Kidney capillary endothelial cell (primary cell): ENCODE measurements around the gene C22orf15.

Source experiments
- DNase-seq: peaks from one replicate; pipeline ENCODE4 v3.0.0-alpha.2; 2018; ENCODE audit warnings: low spot score

Gene C22orf15

GRCh38 chr22:23773483-23774113, 10.8 kb downstream of the C22orf15 start:
- DNase-seq: no peak

GRCh38 chr22:23774114-23774921, 11.5 kb downstream of the C22orf15 start:
- no peak for DNase-seq

- no peak for DNase-seq
Observed at GRCh38 chr22:23774922-23775436, 12.2 kb downstream of the C22orf15 start.

- no peak for DNase-seq
Observed at GRCh38 chr22:23775779-23776375, 13.1 kb downstream of the C22orf15 start.

- DNase-seq: no peak
Observed at GRCh38 chr22:23777776-23778576, 15.2 kb downstream of the C22orf15 start.

- DNase-seq: no peak
Observed at GRCh38 chr22:23778577-23778900, 15.7 kb downstream of the C22orf15 start.

- DNase-seq: no peak
Observed at GRCh38 chr22:23779083-23779482, 16.3 kb downstream of the C22orf15 start.

- no peak for DNase-seq
Observed at GRCh38 chr22:23779731-23780130, 16.9 kb downstream of the C22orf15 start.

- no peak for DNase-seq
Observed at GRCh38 chr22:23780146-23780748, 17.5 kb downstream of the C22orf15 start.

GRCh38 chr22:23781065-23781464, 18.3 kb downstream of the C22orf15 start:
- DNase-seq: no peak

GRCh38 chr22:23781511-23782183, 18.9 kb downstream of the C22orf15 start:
- DNase-seq: no peak

- DNase-seq: no peak
Observed at GRCh38 chr22:23782252-23782651, 19.5 kb downstream of the C22orf15 start.

- DNase-seq: no peak
Observed at GRCh38 chr22:23782703-23783102, 19.9 kb downstream of the C22orf15 start.

GRCh38 chr22:23783265-23784150, 20.7 kb downstream of the C22orf15 start:
- no peak for DNase-seq

GRCh38 chr22:23784215-23784732, 21.5 kb downstream of the C22orf15 start:
- no peak for DNase-seq

GRCh38 chr22:23786261-23786710, 23.5 kb downstream of the C22orf15 start:
- DNase-seq: no peak

- peak; percentile 86 for DNase-seq
Observed at GRCh38 chr22:23786752-23787599, 24.2 kb downstream of the C22orf15 start, which contains the start of gene SMARCB1. Gene SMARCB1, plus strand, starts transcription at chr22:23786966. Its CDS starts 204 bp downstream, at chr22:23787170.

- DNase-seq: no peak
Observed at GRCh38 chr22:23787600-23787896, 24.8 kb downstream of the C22orf15 start.

GRCh38 chr22:23787910-23788309, 25.1 kb downstream of the C22orf15 start:
- no peak for DNase-seq
